Astrocyte (in vitro differentiated cells and primary cell): Measurements from ENCODE around the gene NCAPG2. TPM values are rescaled to one million over a fixed set of nuclear protein-coding genes. Genes with fewer than 3 reads are reported as not detected.

ENCODE experiments used
- DNase-seq: peaks from one replicate; pipeline ENCODE4 v3.0.0-alpha.2; 2010; ENCODE audit warnings: low read depth
- FAIRE-seq: peaks from 2 replicates; lab custom pipeline; 2011; peaks lifted over from hg19 to GRCh38; lab: Jason Lieb, UNC
- H2AFZ ChIP-seq: 2 replicates; pipeline ENCODE4 v1.6.0; 2012; ENCODE audit warnings: low read depth, low read length, inconsistent platforms
- H3K27ac ChIP-seq: 2 replicates; pipeline ENCODE4 v1.5.1; 2011; ENCODE audit warnings: low read depth, low read length, inconsistent platforms
- H3K27me3 ChIP-seq: 2 replicates; pipeline ENCODE4 v1.6.0; 2011; ENCODE audit warnings: low read length, inconsistent platforms; ENCODE audit not compliant: insufficient read depth
- H3K36me3 ChIP-seq: 2 replicates; pipeline ENCODE4 v1.5.1; 2011; ENCODE audit warnings: low read length, inconsistent platforms; ENCODE audit not compliant: insufficient read depth
- H3K4me1 ChIP-seq: 2 replicates; pipeline ENCODE4 v1.5.1; 2011; ENCODE audit warnings: low read length, inconsistent platforms; ENCODE audit not compliant: insufficient read depth
- H3K4me2 ChIP-seq: 2 replicates; pipeline ENCODE4 v1.6.0; 2012; ENCODE audit warnings: low read length, inconsistent platforms
- H3K4me3 ChIP-seq: 2 replicates; pipeline ENCODE4 v1.5.1; 2011; ENCODE audit warnings: low read depth, mild to moderate bottlenecking, low read length, inconsistent platforms; ENCODE audit not compliant: insufficient read depth
- H3K79me2 ChIP-seq: 2 replicates; pipeline ENCODE4 v1.6.0; 2012; ENCODE audit warnings: mild to moderate bottlenecking, low read length, inconsistent platforms; ENCODE audit not compliant: insufficient read depth
- H3K9ac ChIP-seq: 2 replicates; pipeline ENCODE4 v1.6.0; 2012; ENCODE audit warnings: mild to moderate bottlenecking, low read length, inconsistent platforms
- H3K9me3 ChIP-seq: 2 replicates; pipeline ENCODE4 v1.5.1; 2012; ENCODE audit warnings: low read depth, mild to moderate bottlenecking, low read length, inconsistent platforms; ENCODE audit not compliant: insufficient read depth
- H4K20me1 ChIP-seq: 2 replicates; pipeline ENCODE4 v1.6.0; 2012; ENCODE audit warnings: low read length, inconsistent platforms; ENCODE audit not compliant: insufficient read depth
- H3K27ac Mint-ChIP-seq: one replicate; pipeline ENCODE4 v1.8.0; 2021; ENCODE audit warnings: mild to moderate bottlenecking, mixed read lengths; ENCODE audit not compliant: unreplicated experiment
- H3K27me3 Mint-ChIP-seq: one replicate; pipeline ENCODE4 v1.8.0; 2021; ENCODE audit warnings: low read depth, mixed read lengths; ENCODE audit not compliant: unreplicated experiment
- H3K36me3 Mint-ChIP-seq: one replicate; pipeline ENCODE4 v1.8.0; 2021; ENCODE audit warnings: low read depth, mixed read lengths; ENCODE audit not compliant: unreplicated experiment
- H3K4me1 Mint-ChIP-seq: one replicate; pipeline ENCODE4 v1.8.0; 2021; ENCODE audit warnings: low read depth, mixed read lengths; ENCODE audit not compliant: unreplicated experiment
- H3K4me3 Mint-ChIP-seq: one replicate; pipeline ENCODE4 v1.8.0; 2021; ENCODE audit warnings: mild to moderate bottlenecking, moderate library complexity, mixed read lengths; ENCODE audit not compliant: unreplicated experiment
- H3K9me3 Mint-ChIP-seq: one replicate; pipeline ENCODE4 v1.8.0; 2021; ENCODE audit warnings: mild to moderate bottlenecking, mixed read lengths; ENCODE audit not compliant: unreplicated experiment
- EZH2 ChIP-seq: IDR thresholded peaks from 2 replicates; pipeline ENCODE4 v1.6.1; 2012; ENCODE audit warnings: mild to moderate bottlenecking, low read length, inconsistent platforms; ENCODE audit not compliant: insufficient read depth
- total RNA-seq: library from RNA; stranded (reverse); gene quantifications from 2 replicates; pipeline ENCODE4 v1.2.1, GENCODE V29; 2021
- TF ChIP-seq, protein P1 (sequence below): IDR thresholded peaks from 2 replicates; pipeline ENCODE4 v1.5.1; 2011; ENCODE audit warnings: low read depth, mild to moderate bottlenecking, inconsistent platforms, low read length, moderate library complexity; ENCODE audit not compliant: insufficient read depth

NCAPG2 gene
- total RNA-seq, 1 donor from 2014 or later: 9.6 TPM

DNA sequence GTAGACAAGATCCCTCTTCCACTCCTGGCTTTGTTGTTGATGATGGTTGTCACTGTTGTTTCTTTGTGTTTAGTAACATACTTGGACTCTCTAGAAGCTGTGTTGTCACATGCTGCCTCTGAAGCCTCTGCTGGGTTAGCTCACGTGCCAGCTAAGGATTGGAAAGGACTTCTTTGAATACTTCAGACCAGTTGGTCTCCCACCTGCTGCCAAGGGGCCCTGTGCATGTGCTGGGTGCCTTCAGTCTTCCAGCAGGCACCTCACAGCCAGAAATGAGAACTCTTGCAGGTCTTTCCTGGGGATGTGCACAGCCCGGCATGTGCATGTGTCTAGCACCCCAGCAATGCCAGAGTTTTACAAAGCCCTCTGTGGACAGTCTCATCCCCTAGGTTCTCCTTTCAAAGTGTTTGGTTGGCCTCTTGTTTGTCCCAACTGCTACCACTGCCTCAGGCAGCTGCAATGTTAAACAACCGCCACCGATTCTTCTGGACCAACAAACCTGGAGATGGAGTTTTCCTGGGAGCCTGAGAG, 21.7 kb upstream of the NCAPG2 start:
- H3K4me1 ChIP-seq: no peaks in the 10 kb centered on the region
- H3K4me3 Mint-ChIP-seq: no peak overlapping the region
- H3K4me1 Mint-ChIP-seq: no peaks in the 10 kb centered on the region
- H3K27ac ChIP-seq: no peak overlapping the region
- H3K36me3 Mint-ChIP-seq: peaks cover 6% of the 10 kb centered on the region
- no peak overlapping the region for H2AFZ ChIP-seq
- DNase-seq (no peak), FAIRE-seq (no peak)
- no peaks in the 10 kb centered on the region for H3K27me3 ChIP-seq
- H3K9me3 ChIP-seq: no peaks in the 10 kb centered on the region
- peaks cover 4% of the 10 kb centered on the region for H3K36me3 ChIP-seq
- TF ChIP-seq, protein P1, sequence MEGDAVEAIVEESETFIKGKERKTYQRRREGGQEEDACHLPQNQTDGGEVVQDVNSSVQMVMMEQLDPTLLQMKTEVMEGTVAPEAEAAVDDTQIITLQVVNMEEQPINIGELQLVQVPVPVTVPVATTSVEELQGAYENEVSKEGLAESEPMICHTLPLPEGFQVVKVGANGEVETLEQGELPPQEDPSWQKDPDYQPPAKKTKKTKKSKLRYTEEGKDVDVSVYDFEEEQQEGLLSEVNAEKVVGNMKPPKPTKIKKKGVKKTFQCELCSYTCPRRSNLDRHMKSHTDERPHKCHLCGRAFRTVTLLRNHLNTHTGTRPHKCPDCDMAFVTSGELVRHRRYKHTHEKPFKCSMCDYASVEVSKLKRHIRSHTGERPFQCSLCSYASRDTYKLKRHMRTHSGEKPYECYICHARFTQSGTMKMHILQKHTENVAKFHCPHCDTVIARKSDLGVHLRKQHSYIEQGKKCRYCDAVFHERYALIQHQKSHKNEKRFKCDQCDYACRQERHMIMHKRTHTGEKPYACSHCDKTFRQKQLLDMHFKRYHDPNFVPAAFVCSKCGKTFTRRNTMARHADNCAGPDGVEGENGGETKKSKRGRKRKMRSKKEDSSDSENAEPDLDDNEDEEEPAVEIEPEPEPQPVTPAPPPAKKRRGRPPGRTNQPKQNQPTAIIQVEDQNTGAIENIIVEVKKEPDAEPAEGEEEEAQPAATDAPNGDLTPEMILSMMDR: no peak
- no peak for TF ChIP-seq EZH2
- H3K4me2 ChIP-seq: no peak overlapping the region
- no peak overlapping the region for H3K9ac ChIP-seq
- H3K4me3 ChIP-seq: no peak overlapping the region
- H3K9me3 Mint-ChIP-seq: peaks cover 4% of the 10 kb centered on the region
- no peak overlapping the region for H3K27ac Mint-ChIP-seq
- no peaks in the 10 kb centered on the region for H3K79me2 ChIP-seq
- no peaks in the 10 kb centered on the region for H4K20me1 ChIP-seq
- no peaks in the 10 kb centered on the region for H3K27me3 Mint-ChIP-seq

- H2AFZ ChIP-seq: no peak overlapping the region
- DNase-seq (no peak), FAIRE-seq (no peak)
- H3K4me1 ChIP-seq: no peaks in the 10 kb centered on the region
- no peak overlapping the region for H3K9ac ChIP-seq
- no peaks in the 10 kb centered on the region for H3K9me3 ChIP-seq
- TF ChIP-seq, protein P1: no peak
- no peak for TF ChIP-seq EZH2
- H3K27ac ChIP-seq: no peak overlapping the region
- no peaks in the 10 kb centered on the region for H4K20me1 ChIP-seq
- Mint-ChIP-seq H3K27me3 (no peaks in the 10 kb centered on the region), H3K4me1 (no peaks in the 10 kb centered on the region), H3K9me3 (peaks cover 4% of the 10 kb centered on the region), H3K36me3 (peaks cover 6% of the 10 kb centered on the region), H3K27ac (no peak overlapping the region), H3K4me3 (no peak overlapping the region)
- H3K36me3 ChIP-seq: peaks cover 4% of the 10 kb centered on the region
- H3K4me3 ChIP-seq: no peak overlapping the region
- no peak overlapping the region for H3K4me2 ChIP-seq
- no peaks in the 10 kb centered on the region for H3K79me2 ChIP-seq
- H3K27me3 ChIP-seq: no peaks in the 10 kb centered on the region
Measured at GRCh38 chr7:158725506-158725800, 20.8 kb upstream of the NCAPG2 start.

- Histone ChIP-seq H3K79me2 (no peaks in the 10 kb centered on the region), H3K4me3 (no peak overlapping the region), H3K9me3 (no peaks in the 10 kb centered on the region), H3K4me1 (no peaks in the 10 kb centered on the region), H4K20me1 (no peaks in the 10 kb centered on the region), H3K36me3 (no peaks in the 10 kb centered on the region), H3K27me3 (no peaks in the 10 kb centered on the region), H3K4me2 (no peak overlapping the region), H2AFZ (no peak overlapping the region), H3K9ac (no peak overlapping the region), H3K27ac (no peak overlapping the region)
- no peak for FAIRE-seq
- Mint-ChIP-seq H3K27ac (no peak overlapping the region), H3K4me1 (no peaks in the 10 kb centered on the region), H3K36me3 (peaks cover 1% of the 10 kb centered on the region), H3K27me3 (no peaks in the 10 kb centered on the region), H3K4me3 (no peak overlapping the region), H3K9me3 (peaks cover 4% of the 10 kb centered on the region)
- no peak for DNase-seq
- TF ChIP-seq, protein P1: no peak
- TF ChIP-seq EZH2: no peak
Measured at GRCh38 chr7:158724658-158725505, 20.3 kb upstream of the NCAPG2 start.
